Nephron progenitor cell (in vitro differentiated cells): Measurements from ENCODE around the gene FNBP1.
"Not testable (repeated sequence)": the region's sequence is repeated elsewhere in the genome, so short reads cannot be mapped to it uniquely, and the experiment has no call there.

ENCODE experiments used
- DNase-seq: peaks from one replicate; pipeline ENCODE4 v3.0.0; 2021
- H3K27ac Mint-ChIP-seq: 2 replicates; pipeline ENCODE4 v1.8.0; 2021; ENCODE audit warnings: mild to moderate bottlenecking, moderate library complexity, mixed read lengths
- H3K27me3 Mint-ChIP-seq: 2 replicates; pipeline ENCODE4 v1.8.0; 2021; ENCODE audit warnings: mild to moderate bottlenecking, low read depth, mixed read lengths; ENCODE audit not compliant: poor library complexity
- H3K36me3 Mint-ChIP-seq: 2 replicates; pipeline ENCODE4 v1.8.0; 2021; ENCODE audit warnings: low read depth, mixed read lengths
- H3K4me1 Mint-ChIP-seq: 2 replicates; pipeline ENCODE4 v1.8.0; 2021; ENCODE audit warnings: mixed read lengths
- H3K4me3 Mint-ChIP-seq: 2 replicates; pipeline ENCODE4 v1.8.0; 2021; ENCODE audit warnings: mild to moderate bottlenecking, moderate library complexity, mixed read lengths
- H3K9me3 Mint-ChIP-seq: 2 replicates; pipeline ENCODE4 v1.8.0; 2021; ENCODE audit warnings: mild to moderate bottlenecking, moderate library complexity, mixed read lengths
- TF ChIP-seq, protein P1 (sequence below): fragments of 200-600 bp; sonication (generic); IDR thresholded peaks from 2 replicates; pipeline ENCODE4 v1.5.0; 2021; ENCODE audit warnings: antibody characterized with exemption

The FNBP1 gene

DNA sequence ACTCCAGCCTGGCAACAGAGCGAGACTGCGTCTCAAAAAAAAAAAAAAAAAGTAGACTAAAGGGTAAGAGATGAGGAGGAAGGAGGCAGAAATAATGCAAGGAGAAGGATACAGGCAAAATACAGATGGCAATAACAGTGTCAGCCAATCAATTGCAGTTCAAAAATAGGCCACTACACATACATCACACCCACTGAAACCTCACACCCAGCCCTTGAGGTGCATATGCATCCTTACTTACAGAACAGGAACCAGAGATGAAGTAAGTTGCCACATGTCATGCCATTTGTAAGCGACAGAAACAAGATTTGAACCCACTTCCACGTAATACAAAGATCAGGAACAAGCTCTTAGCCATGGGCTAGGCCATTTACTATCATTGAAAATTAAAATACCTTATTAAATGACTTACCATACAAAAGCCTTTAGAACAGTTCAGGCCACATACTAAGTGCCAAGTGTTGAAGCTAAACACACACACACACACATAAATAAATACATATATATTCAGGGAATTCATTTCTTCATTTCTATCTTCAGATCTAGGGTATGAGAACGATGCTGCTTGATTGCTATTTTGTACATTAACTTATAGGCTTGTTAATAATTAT, 98.4 kb downstream of the FNBP1 start:
- peak overlapping the region; percentile 13 for H3K27ac Mint-ChIP-seq
- H3K4me3 Mint-ChIP-seq, result no peak overlapping the region
- DNase-seq, result no peak
- peaks cover 55% of the 10 kb centered on the region for H3K36me3 Mint-ChIP-seq
- H3K4me1 Mint-ChIP-seq, result no peaks in the 10 kb centered on the region
- H3K27me3 Mint-ChIP-seq, result no peaks in the 10 kb centered on the region
- TF ChIP-seq, protein P1, sequence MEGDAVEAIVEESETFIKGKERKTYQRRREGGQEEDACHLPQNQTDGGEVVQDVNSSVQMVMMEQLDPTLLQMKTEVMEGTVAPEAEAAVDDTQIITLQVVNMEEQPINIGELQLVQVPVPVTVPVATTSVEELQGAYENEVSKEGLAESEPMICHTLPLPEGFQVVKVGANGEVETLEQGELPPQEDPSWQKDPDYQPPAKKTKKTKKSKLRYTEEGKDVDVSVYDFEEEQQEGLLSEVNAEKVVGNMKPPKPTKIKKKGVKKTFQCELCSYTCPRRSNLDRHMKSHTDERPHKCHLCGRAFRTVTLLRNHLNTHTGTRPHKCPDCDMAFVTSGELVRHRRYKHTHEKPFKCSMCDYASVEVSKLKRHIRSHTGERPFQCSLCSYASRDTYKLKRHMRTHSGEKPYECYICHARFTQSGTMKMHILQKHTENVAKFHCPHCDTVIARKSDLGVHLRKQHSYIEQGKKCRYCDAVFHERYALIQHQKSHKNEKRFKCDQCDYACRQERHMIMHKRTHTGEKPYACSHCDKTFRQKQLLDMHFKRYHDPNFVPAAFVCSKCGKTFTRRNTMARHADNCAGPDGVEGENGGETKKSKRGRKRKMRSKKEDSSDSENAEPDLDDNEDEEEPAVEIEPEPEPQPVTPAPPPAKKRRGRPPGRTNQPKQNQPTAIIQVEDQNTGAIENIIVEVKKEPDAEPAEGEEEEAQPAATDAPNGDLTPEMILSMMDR, result no peak
- peaks cover 36% of the 10 kb centered on the region for H3K9me3 Mint-ChIP-seq

DNA sequence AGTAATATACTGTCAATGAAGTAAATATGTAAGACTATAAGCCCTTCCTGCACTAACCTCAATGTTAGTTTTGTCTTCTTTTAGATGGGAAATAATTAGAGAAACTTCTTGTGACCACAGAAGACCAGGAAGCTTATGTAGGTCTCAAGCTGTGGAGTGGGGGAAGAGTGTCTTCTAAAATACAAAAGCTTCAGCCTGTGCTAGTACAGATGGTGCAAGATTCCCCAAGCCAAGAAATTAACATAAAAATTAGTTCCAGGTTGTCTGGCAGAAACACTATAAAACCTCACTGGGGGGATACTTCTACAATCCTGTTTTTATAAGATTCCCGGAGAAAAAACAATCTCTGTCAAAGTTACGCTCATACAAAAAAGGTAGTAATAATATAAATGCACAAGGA, 103.6 kb downstream of the FNBP1 start:
- Mint-ChIP-seq H3K4me3 (no peak overlapping the region), H3K36me3 (peaks cover 49% of the 10 kb centered on the region), H3K9me3 (peaks cover 36% of the 10 kb centered on the region), H3K4me1 (peaks cover 1% of the 10 kb centered on the region), H3K27me3 (no peaks in the 10 kb centered on the region), H3K27ac (peak overlapping the region; percentile 4)
- TF ChIP-seq, protein P1, result no peak
- DNase-seq, result no peak

DNA sequence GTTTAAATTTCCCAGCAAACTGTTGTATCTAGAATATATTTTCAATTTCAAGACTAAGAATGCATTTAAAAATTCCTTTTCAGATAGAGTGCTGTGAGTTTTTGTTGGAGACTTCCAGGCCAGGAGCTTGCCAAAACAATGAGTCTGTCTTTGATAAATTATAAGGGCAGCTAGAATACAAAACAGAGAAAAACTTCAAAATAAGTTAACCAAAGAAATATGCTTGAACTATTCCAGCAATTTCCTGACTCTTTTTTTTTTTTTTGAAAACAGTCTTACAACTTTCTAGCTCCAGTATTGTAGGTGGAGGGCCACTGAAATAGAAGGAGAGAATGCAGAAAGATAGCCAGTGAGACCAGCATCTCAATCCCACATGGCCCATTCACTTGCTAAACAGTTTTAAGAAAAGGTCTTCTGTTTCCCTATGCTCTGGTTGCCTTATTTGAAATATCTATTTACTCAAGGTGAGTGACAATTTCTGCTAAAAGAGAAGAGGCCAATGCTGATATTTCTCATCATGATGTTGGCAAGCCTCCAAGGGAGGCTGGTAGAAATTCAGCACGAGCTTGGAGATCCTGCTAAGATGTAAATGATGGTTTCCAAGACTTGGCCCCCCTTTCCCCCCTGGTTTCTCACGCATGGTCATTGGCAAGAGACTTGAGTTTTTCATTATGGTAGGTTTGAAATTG, 104.6 kb downstream of the FNBP1 start:
- H3K27ac Mint-ChIP-seq, result peak overlapping the region; percentile 66
- H3K36me3 Mint-ChIP-seq, result peaks cover 42% of the 10 kb centered on the region
- TF ChIP-seq, protein P1, result no peak
- no peaks in the 10 kb centered on the region for H3K27me3 Mint-ChIP-seq
- no peak overlapping the region for H3K4me3 Mint-ChIP-seq
- H3K9me3 Mint-ChIP-seq, result peaks cover 30% of the 10 kb centered on the region
- H3K4me1 Mint-ChIP-seq, result peaks cover 11% of the 10 kb centered on the region
- DNase-seq, result no peak

- Mint-ChIP-seq H3K9me3 (peaks cover 25% of the 10 kb centered on the region), H3K36me3 (peaks cover 36% of the 10 kb centered on the region), H3K4me1 (peaks cover 16% of the 10 kb centered on the region)
- H3K27ac Mint-ChIP-seq, H3K4me3 Mint-ChIP-seq, H3K27me3 Mint-ChIP-seq, DNase-seq: not testable (repeated sequence)
These were observed 105.1 kb downstream of the FNBP1 start for GRCh38 chr9:129937879-129938278.

- TF ChIP-seq, protein P1, result no peak
- peaks cover 12% of the 10 kb centered on the region for H3K9me3 Mint-ChIP-seq
- no peak for DNase-seq
- no peak overlapping the region for H3K27ac Mint-ChIP-seq
- no peak overlapping the region for H3K4me3 Mint-ChIP-seq
- H3K27me3 Mint-ChIP-seq, result no peaks in the 10 kb centered on the region
- H3K36me3 Mint-ChIP-seq, result peaks cover 32% of the 10 kb centered on the region
- peaks cover 28% of the 10 kb centered on the region for H3K4me1 Mint-ChIP-seq
These were observed 106.8 kb downstream of the FNBP1 start for GRCh38 chr9:129936222-129936621.

- DNase-seq, result no peak
- Mint-ChIP-seq H3K9me3 (no peaks in the 10 kb centered on the region), H3K27ac (peak overlapping the region; percentile 19), H3K36me3 (peaks cover 19% of the 10 kb centered on the region), H3K4me3 (no peak overlapping the region), H3K4me1 (peaks cover 28% of the 10 kb centered on the region), H3K27me3 (no peaks in the 10 kb centered on the region)
- TF ChIP-seq, protein P1, result no peak
These were observed 108.2 kb downstream of the FNBP1 start for GRCh38 chr9:129934780-129935179.
